K562 (cell line): ENCODE results near the gene GPR68. TPM values are rescaled to one million over a fixed set of nuclear protein-coding genes. Genes with fewer than 3 reads are reported as not detected.

Experiments
- CCAR2 ChIP-seq: fragments of 200-400 bp; formaldehyde crosslinking; IDR thresholded peaks from 2 replicates; pipeline ENCODE4 v1.6.1; 2017; ENCODE audit warnings: mild to moderate bottlenecking, low read depth, low read length
- CHD7 ChIP-seq: fragments of 200-600 bp; sonication (generic); IDR thresholded peaks from one replicate; pipeline ENCODE4 v1.6.1; 2012; ENCODE audit warnings: mild to moderate bottlenecking, low read depth, low read length, inconsistent platforms
- CREB3L1 ChIP-seq: fragments of 450-650 bp; IDR thresholded peaks from 2 replicates; pipeline ENCODE4 v1.6.1; 2014; ENCODE audit warnings: low read depth, mild to moderate bottlenecking, moderate library complexity, borderline replicate concordance
- MYBL2 ChIP-seq, 2 experiments: fragments of 450-650 bp in 1 of 2; sonication (generic) in 1 of 2; formaldehyde crosslinking in 1 of 2; IDR thresholded peaks; 2 replicates each; pipeline versions ENCODE4 v1.6.1 to v1.8.1; 2017 to 2022; ENCODE audit warnings: borderline replicate concordance in 1 of 2, inconsistent platforms in 1 of 2, low read depth in 1 of 2, mild to moderate bottlenecking in 1 of 2, missing genetic modification reagents in 1 of 2, moderate library complexity in 1 of 2
- NFRKB ChIP-seq: fragments of 450-650 bp; IDR thresholded peaks from 2 replicates; pipeline ENCODE4 v1.6.1; 2016; ENCODE audit warnings: low read depth
- PPARD ChIP-seq: fragments of 250-450 bp; sonication (Bioruptor Pico); IDR thresholded peaks from 2 replicates; pipeline ENCODE4 v1.8.0; 2022; ENCODE audit warnings: inconsistent platforms, mild to moderate bottlenecking, moderate library complexity
- RBM14 ChIP-seq: fragments of 200-400 bp; formaldehyde crosslinking; IDR thresholded peaks from 2 replicates; pipeline ENCODE4 v1.6.1; 2018; ENCODE audit warnings: low read depth, mild to moderate bottlenecking, low read length, moderate library complexity, borderline replicate concordance; ENCODE audit not compliant: insufficient read depth
- TGIF2 ChIP-seq: sonication (generic); formaldehyde crosslinking; IDR thresholded peaks from 2 replicates; pipeline ENCODE4 v1.8.1; 2022; ENCODE audit warnings: mild to moderate bottlenecking, missing genetic modification reagents, moderate library complexity
- ZFP1 ChIP-seq: fragments of 450-650 bp; formaldehyde crosslinking; IDR thresholded peaks from 2 replicates; pipeline ENCODE4 v1.4.0; 2020; ENCODE audit warnings: mild to moderate bottlenecking, mixed read lengths
- ZNF449 ChIP-seq: fragments of 250-450 bp; sonication (Bioruptor Pico); IDR thresholded peaks from 2 replicates; pipeline ENCODE4 v1.8.0; 2022; ENCODE audit warnings: moderate library complexity, mild to moderate bottlenecking, inconsistent platforms
- ZNF586 ChIP-seq: fragments of 450-650 bp; formaldehyde crosslinking; conservative IDR thresholded peaks from 2 replicates; pipeline ENCODE4 v1.4.0; 2020; ENCODE audit warnings: mild to moderate bottlenecking, moderate library complexity
- polyA plus RNA-seq, 8 experiments: library from polyadenylated mRNA; depleted of rRNA in 4 of 8; stranded (reverse) in 5 of 8; unstranded in 3 of 8; fragments of >200 nt; fragmentation: Nextera tagmentation in 2 of 8; fragmentation: Illumina TruSeq in 1 of 8; extraction: Ambion mirVana in 2 of 8; extraction: Trizol in 1 of 8; gene quantifications; 2 replicates each; pipeline versions ENCODE4 v1.2.1 to v1.2.3, GENCODE V29; 2011 to 2014; ENCODE audit warnings: inconsistent platforms in 1 of 8, missing spikeins in 1 of 8
- total RNA-seq, 7 experiments: library from RNA; depleted of rRNA in 6 of 7; stranded (reverse); fragments of >200 nt in 6 of 7; fragmentation: Illumina TruSeq in 2 of 7; extraction: Trizol in 2 of 7; gene quantifications; 2 replicates each; pipeline versions ENCODE4 v1.2.1 to v1.2.3, GENCODE V29; 2011 to 2021; ENCODE audit warnings: low replicate concordance in 1 of 7

Gene GPR68
- total and polyA plus RNA-seq, 9 of the 15 experiments (the other 6 are each of a cell fraction or from before 2014, with no cell fraction given), result 0.41 to 9.4 (median 3.7) TPM

- TF ChIP-seq CHD7 (no peak), ZNF586 (CRISPR knock-in tag) (peak; percentile 88), ZNF449 (peak; percentile 85), CREB3L1 (no peak), PPARD (CRISPR knock-in tag) (peak; percentile 82; the same call in 1 of the 2 replicates), CCAR2 (no peak), RBM14 (no peak), NFRKB (0 out of 2 replicates have a peak, but pooled peaks have one; percentile 18), ZFP1 (CRISPR knock-in tag) (peak; percentile 86), TGIF2 (CRISPR knock-in tag) (no peak), MYBL2 (IDR thresholded peaks at IDR 0.05; ENCODE audit: low read depth) (no peak), MYBL2 (CRISPR knock-in tag; IDR thresholded peaks at IDR 0.05; ENCODE audit: borderline replicate concordance) (no peak)
Observed at GRCh38 chr14:91267965-91268437, 23.5 kb upstream of the GPR68 start (continued).
